Natural killer cell (primary cell): ENCODE data around the gene DHX8. TPM values are rescaled to one million over a fixed set of nuclear protein-coding genes. Genes with fewer than 3 reads are reported as not detected.

Experiments
- ATAC-seq, 3 donors: fragments of 150-1000 bp in 2 of 3; fragments of 200-7000 bp in 1 of 3; cut with Tn5 transposase; 1 replicate in 1 of 3; 2 replicates in 2 of 3; pipeline ENCODE4 v1.10.0; 2021; ENCODE audit warnings: mild to moderate bottlenecking in 2 of 3, moderate library complexity in 2 of 3
- DNase-seq, 2 donors: peaks; one replicate each; pipeline versions ENCODE4 v3.0.0 to v3.0.0-alpha.2; 2013 to 2021; ENCODE audit warnings: mixed read lengths in 1 of 2
- H3K27ac ChIP-seq: one replicate; pipeline ENCODE4 v1.5.1; 2013; ENCODE audit warnings: mild to moderate bottlenecking, low read length
- H3K27me3 ChIP-seq: one replicate; pipeline ENCODE4 v1.6.1; 2013; ENCODE audit warnings: low read length; ENCODE audit not compliant: control insufficient read depth, insufficient read depth
- H3K36me3 ChIP-seq: one replicate; pipeline ENCODE4 v1.6.1; 2013; ENCODE audit warnings: low read length; ENCODE audit not compliant: control insufficient read depth, insufficient read depth
- H3K4me1 ChIP-seq: one replicate; pipeline ENCODE4 v1.6.1; 2013; ENCODE audit warnings: low read length; ENCODE audit not compliant: control insufficient read depth, insufficient read depth
- H3K4me3 ChIP-seq: one replicate; pipeline ENCODE4 v1.5.1; 2013; ENCODE audit warnings: low read length
- H3K9me3 ChIP-seq: one replicate; pipeline ENCODE4 v1.6.1; 2013; ENCODE audit warnings: low read length; ENCODE audit not compliant: control insufficient read depth, insufficient read depth
- H3K27ac Mint-ChIP-seq, 2 donors: one replicate each; pipeline ENCODE4 v1.8.0; 2022; ENCODE audit warnings: mild to moderate bottlenecking in 2 of 2, mixed read lengths in 2 of 2, moderate library complexity in 1 of 2
- H3K27me3 Mint-ChIP-seq, 2 donors: one replicate each; pipeline ENCODE4 v1.8.0; 2022; ENCODE audit warnings: low read depth in 2 of 2, mixed read lengths in 2 of 2
- H3K36me3 Mint-ChIP-seq: one replicate; pipeline ENCODE4 v1.8.0; 2022; ENCODE audit warnings: mixed read lengths
- H3K4me1 Mint-ChIP-seq, 2 donors: one replicate each; pipeline ENCODE4 v1.8.0; 2022; ENCODE audit warnings: mixed read lengths in 2 of 2
- H3K4me3 Mint-ChIP-seq: one replicate; pipeline ENCODE4 v1.8.0; 2022; ENCODE audit warnings: mild to moderate bottlenecking, moderate library complexity, mixed read lengths
- H3K9me3 Mint-ChIP-seq, 2 donors: one replicate each; pipeline ENCODE4 v1.8.0; 2022; ENCODE audit warnings: mixed read lengths in 2 of 2
- CTCF ChIP-seq: fragments of 200-600 bp; IDR thresholded peaks from one replicate; pipeline ENCODE4 v1.8.0; 2022; ENCODE audit warnings: antibody characterized with exemption
- WGBS: methylation state at CpG from one replicate; pipeline ENCODE4 v1.1.7; 2013; ENCODE audit warnings: missing lambda C conversion rate; ENCODE audit not compliant: insufficient coverage; 5-methylcytosine and 5-hydroxymethylcytosine counted together
- intact Hi-C: fragments of 100-400 bp; cut with micrococcal nuclease; formaldehyde crosslinking; loops from one replicate; pipeline ENCODE4 v1.14.2; 2022
- total RNA-seq, 4 donors: library from RNA; stranded (reverse); fragments of 120-200 nt in 1 of 4; gene quantifications; one replicate each; pipeline versions ENCODE4 v1.2.3 to v1.2.4, GENCODE V29; 2013 to 2022

Gene DHX8
- total RNA-seq, 3 donors from 2014 or later (not counting 1 experiment from before 2014, with no cell fraction given) = 88.3 to 106 (median 105) TPM

GRCh38 chr17:43531082-43531378 is 47.3 kb downstream of the DHX8 start:
- no peak for DNase-seq
- no peaks in the 10 kb centered on the region for H3K27me3 Mint-ChIP-seq
- peaks cover 6% of the 10 kb centered on the region for H3K4me1 ChIP-seq
- H3K9me3 Mint-ChIP-seq = no peaks in the 10 kb centered on the region
- no peak overlapping the region for H3K27ac Mint-ChIP-seq
- TF ChIP-seq CTCF = no peak
- WGBS = 67% methylated on average over 3 of the region's 3 CpGs
- intact Hi-C loops = no loop called here
- H3K4me1 Mint-ChIP-seq = peaks cover 0 to 5% of the 10 kb centered on the region in 2 donors
- H3K27ac ChIP-seq = no peak overlapping the region
- no peaks in the 10 kb centered on the region for H3K9me3 ChIP-seq
- peaks cover 9% of the 10 kb centered on the region for H3K36me3 ChIP-seq
- no peaks in the 10 kb centered on the region for H3K36me3 Mint-ChIP-seq
- no peak for ATAC-seq
- H3K4me3 ChIP-seq = no peak overlapping the region
- H3K4me3 Mint-ChIP-seq = no peak overlapping the region
- no peaks in the 10 kb centered on the region for H3K27me3 ChIP-seq

GRCh38 chr17:43531955-43532354 is 48.2 kb downstream of the DHX8 start:
- WGBS = 86% methylated on average over 8 of the region's 8 CpGs
- no peaks in the 10 kb centered on the region for H3K36me3 Mint-ChIP-seq
- H3K4me3 Mint-ChIP-seq = no peak overlapping the region
- no peak overlapping the region for H3K27ac ChIP-seq
- no peak overlapping the region for H3K4me3 ChIP-seq
- intact Hi-C loops = no loop called here
- no peaks in the 10 kb centered on the region for H3K27me3 Mint-ChIP-seq
- peaks cover 3% of the 10 kb centered on the region for H3K36me3 ChIP-seq
- peaks cover 6% of the 10 kb centered on the region for H3K4me1 ChIP-seq
- H3K27ac Mint-ChIP-seq = no peak overlapping the region
- ATAC-seq (no peak), DNase-seq (no peak)
- no peaks in the 10 kb centered on the region for H3K9me3 ChIP-seq
- TF ChIP-seq CTCF = no peak
- no peaks in the 10 kb centered on the region for H3K27me3 ChIP-seq
- H3K9me3 Mint-ChIP-seq = no peaks in the 10 kb centered on the region
- peaks cover 0 to 5% of the 10 kb centered on the region in 2 donors for H3K4me1 Mint-ChIP-seq

GRCh38 chr17:43532581-43532980 is 48.8 kb downstream of the DHX8 start:
- no peaks in the 10 kb centered on the region for H3K27me3 ChIP-seq
- no peak overlapping the region for H3K4me3 ChIP-seq
- H3K4me1 Mint-ChIP-seq = peaks cover 0 to 5% of the 10 kb centered on the region in 2 donors
- H3K9me3 ChIP-seq = no peaks in the 10 kb centered on the region
- H3K27ac ChIP-seq = no peak overlapping the region
- H3K4me1 ChIP-seq = peaks cover 6% of the 10 kb centered on the region
- ATAC-seq (no peak), DNase-seq (no peak)
- no peaks in the 10 kb centered on the region for H3K27me3 Mint-ChIP-seq
- WGBS = 94% methylated on average over 9 of the region's 10 CpGs
- no peaks in the 10 kb centered on the region for H3K36me3 ChIP-seq
- no peaks in the 10 kb centered on the region for H3K9me3 Mint-ChIP-seq
- intact Hi-C loops = no loop called here
- no peak overlapping the region for H3K4me3 Mint-ChIP-seq
- H3K27ac Mint-ChIP-seq = no peak overlapping the region
- no peak for TF ChIP-seq CTCF
- no peaks in the 10 kb centered on the region for H3K36me3 Mint-ChIP-seq

GRCh38 chr17:43533699-43534098 is 49.9 kb downstream of the DHX8 start:
- DNase-seq (no peak), ATAC-seq (no peak)
- WGBS = 85% methylated on average over 4 of the region's 4 CpGs
- Mint-ChIP-seq H3K9me3 (no peaks in the 10 kb centered on the region), H3K4me1 (peaks cover 0 to 5% of the 10 kb centered on the region in 2 donors), H3K4me3 (no peak overlapping the region), H3K27me3 (no peaks in the 10 kb centered on the region), H3K27ac (no peak overlapping the region), H3K36me3 (no peaks in the 10 kb centered on the region)
- H3K4me1 ChIP-seq = peaks cover 6% of the 10 kb centered on the region
- no peak overlapping the region for H3K27ac ChIP-seq
- no peaks in the 10 kb centered on the region for H3K36me3 ChIP-seq
- H3K27me3 ChIP-seq = no peaks in the 10 kb centered on the region
- no peaks in the 10 kb centered on the region for H3K9me3 ChIP-seq
- intact Hi-C loops = no loop called here
- H3K4me3 ChIP-seq = no peak overlapping the region
- no peak for TF ChIP-seq CTCF
